SU-DHL-6 (cell line): ENCODE results near the gene SLC9A9.

ENCODE experiments used
- EZH2phosphoT487 ChIP-seq: fragments of 200-600 bp; sonication (generic), shearing (Covaris generic); conservative IDR thresholded peaks from 2 replicates; pipeline ENCODE4 v1.6.1; 2018; ENCODE audit warnings: mild to moderate bottlenecking, antibody characterized with exemption, low read length, moderate library complexity, mixed read lengths
- TF ChIP-seq, protein P1 (sequence below): fragments of 200-600 bp; sonication (generic); IDR thresholded peaks from one replicate; pipeline ENCODE4 v1.5.1; 2017; ENCODE audit warnings: antibody characterized with exemption, mild to moderate bottlenecking, low read length, moderate library complexity; ENCODE audit not compliant: insufficient read depth, poor library complexity, severe bottlenecking

GRCh38 chr3:143643905-143644304 lies 204.4 kb downstream of the SLC9A9 start:
- TF ChIP-seq, protein P1, sequence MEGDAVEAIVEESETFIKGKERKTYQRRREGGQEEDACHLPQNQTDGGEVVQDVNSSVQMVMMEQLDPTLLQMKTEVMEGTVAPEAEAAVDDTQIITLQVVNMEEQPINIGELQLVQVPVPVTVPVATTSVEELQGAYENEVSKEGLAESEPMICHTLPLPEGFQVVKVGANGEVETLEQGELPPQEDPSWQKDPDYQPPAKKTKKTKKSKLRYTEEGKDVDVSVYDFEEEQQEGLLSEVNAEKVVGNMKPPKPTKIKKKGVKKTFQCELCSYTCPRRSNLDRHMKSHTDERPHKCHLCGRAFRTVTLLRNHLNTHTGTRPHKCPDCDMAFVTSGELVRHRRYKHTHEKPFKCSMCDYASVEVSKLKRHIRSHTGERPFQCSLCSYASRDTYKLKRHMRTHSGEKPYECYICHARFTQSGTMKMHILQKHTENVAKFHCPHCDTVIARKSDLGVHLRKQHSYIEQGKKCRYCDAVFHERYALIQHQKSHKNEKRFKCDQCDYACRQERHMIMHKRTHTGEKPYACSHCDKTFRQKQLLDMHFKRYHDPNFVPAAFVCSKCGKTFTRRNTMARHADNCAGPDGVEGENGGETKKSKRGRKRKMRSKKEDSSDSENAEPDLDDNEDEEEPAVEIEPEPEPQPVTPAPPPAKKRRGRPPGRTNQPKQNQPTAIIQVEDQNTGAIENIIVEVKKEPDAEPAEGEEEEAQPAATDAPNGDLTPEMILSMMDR = no peak
- TF ChIP-seq EZH2phosphoT487 = no peak
